WTC11 (cell line): ENCODE data around the gene SGF29. TPM values are rescaled to one million over a fixed set of nuclear protein-coding genes. Genes with fewer than 3 reads are reported as not detected.

ENCODE experiments used
- ATAC-seq: fragments of 200-7000 bp; cut with Tn5 transposase; 2 replicates; pipeline ENCODE4 v1.10.0; 2021; ENCODE audit warnings: mild to moderate bottlenecking, moderate library complexity
- CTCF ChIA-PET: fragments of 300-600 bp; sonication (Branson Sonifier 250); formaldehyde crosslinking; loops from one replicate; lab custom pipeline; 2021; ENCODE audit warnings: antibody characterized with exemption; lab: Charles Lee
- POLR2A ChIA-PET: fragments of 350-600 bp; sonication (Branson Sonifier 250); formaldehyde crosslinking; loops from one replicate; lab custom pipeline; 2021; ENCODE audit warnings: antibody characterized with exemption; lab: Charles Lee
- DNase-seq: peaks from one replicate; pipeline ENCODE4 v3.0.0; 2021; ENCODE audit warnings: low spot score
- H3K27ac Mint-ChIP-seq: 2 replicates; pipeline ENCODE4 v1.8.0; 2021; ENCODE audit warnings: mixed read lengths
- H3K27me3 Mint-ChIP-seq: 2 replicates; pipeline ENCODE4 v1.8.0; 2021; ENCODE audit warnings: low read depth, mild to moderate bottlenecking, moderate library complexity, mixed read lengths
- H3K36me3 Mint-ChIP-seq: 2 replicates; pipeline ENCODE4 v1.8.0; 2021; ENCODE audit warnings: mixed read lengths
- H3K4me1 Mint-ChIP-seq: 2 replicates; pipeline ENCODE4 v1.8.0; 2022; ENCODE audit warnings: mixed read lengths
- H3K4me3 Mint-ChIP-seq: 2 replicates; pipeline ENCODE4 v1.8.0; 2021; ENCODE audit warnings: mild to moderate bottlenecking, moderate library complexity, mixed read lengths
- H3K9me3 Mint-ChIP-seq: 2 replicates; pipeline ENCODE4 v1.8.0; 2021; ENCODE audit warnings: mixed read lengths
- ATF2 ChIP-seq: sonication (generic); formaldehyde crosslinking; IDR thresholded peaks from 2 replicates; pipeline ENCODE4 v1.8.1; 2022; ENCODE audit warnings: low read depth, missing genetic modification reagents, borderline replicate concordance
- ATF3 ChIP-seq: sonication (generic); formaldehyde crosslinking; conservative IDR thresholded peaks from 2 replicates; pipeline ENCODE4 v1.8.1; 2022; ENCODE audit warnings: mild to moderate bottlenecking, missing genetic modification reagents
- CREB1 ChIP-seq: sonication (generic); formaldehyde crosslinking; IDR thresholded peaks from 2 replicates; pipeline ENCODE4 v1.8.0; 2023; ENCODE audit warnings: mild to moderate bottlenecking, missing genetic modification reagents
- ESRRA ChIP-seq: sonication (generic); formaldehyde crosslinking; IDR thresholded peaks from 2 replicates; pipeline ENCODE4 v1.8.1; 2022; ENCODE audit warnings: mild to moderate bottlenecking, missing genetic modification reagents, borderline replicate concordance
- FOXP4 ChIP-seq: sonication (generic); formaldehyde crosslinking; IDR thresholded peaks from 2 replicates; pipeline ENCODE4 v1.8.0; 2022; ENCODE audit warnings: mild to moderate bottlenecking, missing genetic modification reagents
- IRF1 ChIP-seq: sonication (generic); formaldehyde crosslinking; IDR thresholded peaks from 2 replicates; pipeline ENCODE4 v1.8.0; 2023; ENCODE audit warnings: missing genetic modification reagents
- MXD4 ChIP-seq: fragments of 250-450 bp; sonication (Bioruptor Pico); IDR thresholded peaks from 2 replicates; pipeline ENCODE4 v1.8.0; 2021; ENCODE audit warnings: mild to moderate bottlenecking, moderate library complexity, borderline replicate concordance
- NFE2L1 ChIP-seq: sonication (generic); formaldehyde crosslinking; IDR thresholded peaks from 2 replicates; pipeline ENCODE4 v1.8.1; 2023; ENCODE audit warnings: missing genetic modification reagents
- SOX15 ChIP-seq: fragments of 250-450 bp; sonication (Bioruptor Pico); IDR thresholded peaks from 2 replicates; pipeline ENCODE4 v1.9.0; 2021; ENCODE audit warnings: mild to moderate bottlenecking
- TCF7 ChIP-seq: sonication (generic); formaldehyde crosslinking; IDR thresholded peaks from 2 replicates; pipeline ENCODE4 v1.8.0; 2022; ENCODE audit warnings: mild to moderate bottlenecking, low read depth, missing genetic modification reagents, moderate library complexity
- ZNF121 ChIP-seq: sonication (generic); formaldehyde crosslinking; IDR thresholded peaks from 2 replicates; pipeline ENCODE4 v1.8.0; 2023; ENCODE audit warnings: missing genetic modification reagents
- ZNF232 ChIP-seq: sonication (generic); formaldehyde crosslinking; IDR thresholded peaks from 2 replicates; pipeline ENCODE4 v1.8.0; 2022; ENCODE audit warnings: mild to moderate bottlenecking, missing genetic modification reagents
- ZNF512 ChIP-seq: sonication (generic); formaldehyde crosslinking; IDR thresholded peaks from 2 replicates; pipeline ENCODE4 v1.8.1; 2022; ENCODE audit warnings: missing genetic modification reagents, borderline replicate concordance
- total RNA-seq: library from RNA; stranded (reverse); gene quantifications from 3 replicates; pipeline ENCODE4 v1.2.3, GENCODE V29; 2021
- TF ChIP-seq, protein P1 (sequence below): sonication (generic); formaldehyde crosslinking; IDR thresholded peaks from 2 replicates; pipeline ENCODE4 v1.8.0; 2023; ENCODE audit warnings: mild to moderate bottlenecking, missing genetic modification reagents
- TF ChIP-seq, protein P2 (sequence below): fragments of 250-450 bp; sonication (Bioruptor Pico); IDR thresholded peaks from 2 replicates; pipeline ENCODE4 v1.9.0; 2021; ENCODE audit warnings: mild to moderate bottlenecking

SGF29 gene
- total RNA-seq, 1 experiment from 2014 or later = 15.0 TPM

- no peak for DNase-seq
- H3K27ac Mint-ChIP-seq = no peak overlapping the region
- no peaks in the 10 kb centered on the region for H3K27me3 Mint-ChIP-seq
- POLR2A ChIA-PET = no interaction called here
- no peaks in the 10 kb centered on the region for H3K9me3 Mint-ChIP-seq
- no peaks in the 10 kb centered on the region for H3K36me3 Mint-ChIP-seq
- no peak for TF ChIP-seq ZNF512 (CRISPR knock-in tag)
- TF ChIP-seq ZNF232 (CRISPR knock-in tag) = no peak
- TF ChIP-seq ATF3 = no peak
- TF ChIP-seq TCF7 (CRISPR knock-in tag) = no peak
- no peak overlapping the region for H3K4me3 Mint-ChIP-seq
- H3K4me1 Mint-ChIP-seq = no peaks in the 10 kb centered on the region
- CTCF ChIA-PET = no interaction called here
- no peak for ATAC-seq
Observed at GRCh38 chr16:28546626-28547025, 7.1 kb upstream of the SGF29 start.

DNA sequence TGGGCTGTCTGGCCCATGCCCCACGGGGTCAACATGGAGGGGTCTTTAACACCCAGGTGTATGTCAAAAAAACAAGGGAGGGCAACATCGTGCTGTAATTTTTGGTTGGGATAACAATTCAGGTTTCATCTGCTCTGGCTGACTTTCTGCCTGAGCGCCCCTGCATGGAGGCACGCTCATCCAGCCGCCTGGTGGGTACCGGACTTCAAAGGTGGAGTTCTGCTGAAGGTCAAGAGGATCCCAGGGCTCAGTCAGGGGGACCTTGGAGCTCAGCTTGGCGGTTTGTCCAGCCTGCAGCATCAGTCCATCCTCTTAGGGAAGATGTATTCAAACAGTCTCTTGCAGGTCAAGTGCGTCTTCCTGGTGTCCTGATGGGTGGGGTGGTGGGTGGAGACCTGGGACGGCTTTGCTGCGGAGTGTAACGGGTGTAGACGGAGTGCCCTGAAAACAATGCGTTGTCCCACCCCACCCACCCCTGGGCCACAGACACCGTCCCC, 5.4 kb upstream of the SGF29 start:
- no peaks in the 10 kb centered on the region for H3K36me3 Mint-ChIP-seq
- TF ChIP-seq, protein P1, sequence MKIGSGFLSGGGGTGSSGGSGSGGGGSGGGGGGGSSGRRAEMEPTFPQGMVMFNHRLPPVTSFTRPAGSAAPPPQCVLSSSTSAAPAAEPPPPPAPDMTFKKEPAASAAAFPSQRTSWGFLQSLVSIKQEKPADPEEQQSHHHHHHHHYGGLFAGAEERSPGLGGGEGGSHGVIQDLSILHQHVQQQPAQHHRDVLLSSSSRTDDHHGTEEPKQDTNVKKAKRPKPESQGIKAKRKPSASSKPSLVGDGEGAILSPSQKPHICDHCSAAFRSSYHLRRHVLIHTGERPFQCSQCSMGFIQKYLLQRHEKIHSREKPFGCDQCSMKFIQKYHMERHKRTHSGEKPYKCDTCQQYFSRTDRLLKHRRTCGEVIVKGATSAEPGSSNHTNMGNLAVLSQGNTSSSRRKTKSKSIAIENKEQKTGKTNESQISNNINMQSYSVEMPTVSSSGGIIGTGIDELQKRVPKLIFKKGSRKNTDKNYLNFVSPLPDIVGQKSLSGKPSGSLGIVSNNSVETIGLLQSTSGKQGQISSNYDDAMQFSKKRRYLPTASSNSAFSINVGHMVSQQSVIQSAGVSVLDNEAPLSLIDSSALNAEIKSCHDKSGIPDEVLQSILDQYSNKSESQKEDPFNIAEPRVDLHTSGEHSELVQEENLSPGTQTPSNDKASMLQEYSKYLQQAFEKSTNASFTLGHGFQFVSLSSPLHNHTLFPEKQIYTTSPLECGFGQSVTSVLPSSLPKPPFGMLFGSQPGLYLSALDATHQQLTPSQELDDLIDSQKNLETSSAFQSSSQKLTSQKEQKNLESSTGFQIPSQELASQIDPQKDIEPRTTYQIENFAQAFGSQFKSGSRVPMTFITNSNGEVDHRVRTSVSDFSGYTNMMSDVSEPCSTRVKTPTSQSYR (CRISPR knock-in tag) = no peak
- TF ChIP-seq ATF3 (no peak), ESRRA (CRISPR knock-in tag) (no peak), ZNF121 (CRISPR knock-in tag) (no peak), ATF2 (no peak), NFE2L1 (CRISPR knock-in tag) (no peak), SOX15 (CRISPR knock-in tag) (no peak), CREB1 (no peak), FOXP4 (CRISPR knock-in tag) (no peak), MXD4 (CRISPR knock-in tag) (no peak), IRF1 (CRISPR knock-in tag) (no peak), ZNF232 (CRISPR knock-in tag) (no peak)
- TF ChIP-seq, protein P2, sequence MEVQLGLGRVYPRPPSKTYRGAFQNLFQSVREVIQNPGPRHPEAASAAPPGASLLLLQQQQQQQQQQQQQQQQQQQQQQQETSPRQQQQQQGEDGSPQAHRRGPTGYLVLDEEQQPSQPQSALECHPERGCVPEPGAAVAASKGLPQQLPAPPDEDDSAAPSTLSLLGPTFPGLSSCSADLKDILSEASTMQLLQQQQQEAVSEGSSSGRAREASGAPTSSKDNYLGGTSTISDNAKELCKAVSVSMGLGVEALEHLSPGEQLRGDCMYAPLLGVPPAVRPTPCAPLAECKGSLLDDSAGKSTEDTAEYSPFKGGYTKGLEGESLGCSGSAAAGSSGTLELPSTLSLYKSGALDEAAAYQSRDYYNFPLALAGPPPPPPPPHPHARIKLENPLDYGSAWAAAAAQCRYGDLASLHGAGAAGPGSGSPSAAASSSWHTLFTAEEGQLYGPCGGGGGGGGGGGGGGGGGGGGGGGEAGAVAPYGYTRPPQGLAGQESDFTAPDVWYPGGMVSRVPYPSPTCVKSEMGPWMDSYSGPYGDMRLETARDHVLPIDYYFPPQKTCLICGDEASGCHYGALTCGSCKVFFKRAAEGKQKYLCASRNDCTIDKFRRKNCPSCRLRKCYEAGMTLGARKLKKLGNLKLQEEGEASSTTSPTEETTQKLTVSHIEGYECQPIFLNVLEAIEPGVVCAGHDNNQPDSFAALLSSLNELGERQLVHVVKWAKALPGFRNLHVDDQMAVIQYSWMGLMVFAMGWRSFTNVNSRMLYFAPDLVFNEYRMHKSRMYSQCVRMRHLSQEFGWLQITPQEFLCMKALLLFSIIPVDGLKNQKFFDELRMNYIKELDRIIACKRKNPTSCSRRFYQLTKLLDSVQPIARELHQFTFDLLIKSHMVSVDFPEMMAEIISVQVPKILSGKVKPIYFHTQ (CRISPR knock-in tag) = no peak
- no peaks in the 10 kb centered on the region; the same call in 1 of the 2 replicates for H3K27me3 Mint-ChIP-seq
- H3K4me3 Mint-ChIP-seq = no peak overlapping the region
- ChIA-PET CTCF (interaction anchor here (0.9 kb wide), 1 partner anchor 56 kb away, joined by 3 read pairs; the partner anchor contains the start of gene CLN3), POLR2A (no interaction called here)
- no peaks in the 10 kb centered on the region for H3K4me1 Mint-ChIP-seq
- ATAC-seq (no peak), DNase-seq (no peak)
- H3K9me3 Mint-ChIP-seq = no peaks in the 10 kb centered on the region
- H3K27ac Mint-ChIP-seq = no peak overlapping the region
